HG02759 (cell line): ENCODE measurements around the gene S1PR4.
"Not testable (repeated sequence)": the region's sequence is repeated elsewhere in the genome, so short reads cannot be mapped to it uniquely, and the experiment has no call there.

Experiments
- ATAC-seq: cut with Tn5 transposase; IDR thresholded peaks from one replicate; pipeline ENCODE4 v1.9.1; 2021; ENCODE audit warnings: mild to moderate bottlenecking, moderate library complexity; ENCODE audit not compliant: unreplicated experiment

The S1PR4 gene

DNA sequence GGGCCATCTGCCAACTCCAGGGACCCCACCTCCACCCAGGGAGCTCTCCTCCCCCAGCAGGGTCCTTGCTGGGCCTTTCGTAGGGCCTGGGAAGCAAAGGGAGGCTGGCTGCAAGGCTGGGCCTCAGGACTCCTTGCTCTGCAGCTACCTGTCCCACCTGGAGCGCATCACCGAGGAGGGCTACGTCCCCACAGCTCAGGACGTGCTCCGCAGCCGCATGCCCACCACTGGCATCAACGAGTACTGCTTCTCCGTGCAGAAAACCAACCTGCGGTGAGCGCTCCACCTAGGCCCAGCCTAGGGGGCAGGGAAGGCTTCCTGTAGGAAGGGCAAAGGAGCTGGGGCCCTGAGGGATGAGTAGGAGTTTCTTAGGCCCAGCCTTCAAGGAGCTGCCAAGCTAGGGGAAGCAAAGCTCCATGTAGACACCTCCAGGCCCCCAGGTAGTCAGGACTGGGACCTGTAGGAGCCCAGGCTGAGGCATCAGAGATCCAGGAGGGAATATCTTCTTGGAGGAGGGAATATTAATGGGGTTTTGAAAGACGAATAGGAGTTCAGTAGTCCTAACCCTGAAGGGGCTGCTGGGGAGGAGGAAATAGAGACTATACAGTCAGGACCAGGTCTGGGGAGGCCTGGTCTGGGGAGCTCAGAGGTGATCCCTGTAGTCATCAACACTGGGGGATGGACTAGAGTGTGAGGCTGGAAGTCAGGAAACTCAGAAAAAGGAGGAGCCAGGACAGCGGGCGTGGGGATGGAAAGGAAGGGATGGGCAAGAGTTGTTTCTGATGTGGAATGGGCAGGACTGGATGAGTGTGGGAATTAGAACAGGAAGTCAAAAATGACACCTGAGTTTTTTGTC is 26.8 kb upstream of the S1PR4 start:
- ATAC-seq, result no peak

- no peak for ATAC-seq
Observed at GRCh38 chr19:3152419-3152780, 26.2 kb upstream of the S1PR4 start.

- ATAC-seq, result no peak
Observed at GRCh38 chr19:3153286-3154230, 25.0 kb upstream of the S1PR4 start.

GRCh38 chr19:3154447-3154846 is 24.1 kb upstream of the S1PR4 start:
- not testable (repeated sequence) for ATAC-seq

DNA sequence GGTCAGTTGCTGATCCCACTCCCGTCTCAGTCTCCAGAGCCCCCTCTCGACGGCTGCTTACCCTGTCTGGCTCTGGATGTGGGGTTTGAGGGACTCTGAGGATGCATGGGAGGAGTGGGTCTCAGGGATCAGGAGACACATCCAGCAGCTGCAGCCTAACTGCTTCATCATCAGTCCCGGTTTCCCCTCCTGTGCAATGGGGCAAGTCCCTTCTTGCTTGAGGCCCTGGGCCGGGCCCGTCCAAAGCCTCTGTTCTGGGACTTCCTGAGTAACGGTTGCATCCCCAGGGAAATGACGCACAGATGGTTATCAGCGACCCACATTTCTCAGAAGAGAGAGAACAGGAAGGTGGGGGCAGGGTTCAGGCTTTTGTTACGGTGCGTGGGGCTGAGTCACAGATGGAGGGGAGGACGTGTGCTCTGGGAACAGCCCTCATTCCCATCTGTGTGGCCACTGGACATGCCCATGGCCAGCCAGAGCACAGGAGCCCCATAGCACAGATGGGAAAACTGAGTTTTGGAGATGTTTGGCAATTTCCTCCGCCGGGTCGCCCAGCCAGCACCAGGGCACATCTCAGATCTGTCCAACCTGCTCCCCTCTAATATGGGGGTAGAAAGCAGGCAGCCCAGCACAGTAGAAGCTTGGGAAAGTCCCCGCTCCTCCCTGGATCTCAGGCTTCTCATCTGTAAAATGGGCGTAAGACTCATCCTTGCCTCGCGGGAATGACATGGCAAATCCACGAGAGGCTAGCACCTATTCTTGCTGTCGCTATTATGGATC is 23.4 kb upstream of the S1PR4 start:
- peak; percentile 73 for ATAC-seq

DNA sequence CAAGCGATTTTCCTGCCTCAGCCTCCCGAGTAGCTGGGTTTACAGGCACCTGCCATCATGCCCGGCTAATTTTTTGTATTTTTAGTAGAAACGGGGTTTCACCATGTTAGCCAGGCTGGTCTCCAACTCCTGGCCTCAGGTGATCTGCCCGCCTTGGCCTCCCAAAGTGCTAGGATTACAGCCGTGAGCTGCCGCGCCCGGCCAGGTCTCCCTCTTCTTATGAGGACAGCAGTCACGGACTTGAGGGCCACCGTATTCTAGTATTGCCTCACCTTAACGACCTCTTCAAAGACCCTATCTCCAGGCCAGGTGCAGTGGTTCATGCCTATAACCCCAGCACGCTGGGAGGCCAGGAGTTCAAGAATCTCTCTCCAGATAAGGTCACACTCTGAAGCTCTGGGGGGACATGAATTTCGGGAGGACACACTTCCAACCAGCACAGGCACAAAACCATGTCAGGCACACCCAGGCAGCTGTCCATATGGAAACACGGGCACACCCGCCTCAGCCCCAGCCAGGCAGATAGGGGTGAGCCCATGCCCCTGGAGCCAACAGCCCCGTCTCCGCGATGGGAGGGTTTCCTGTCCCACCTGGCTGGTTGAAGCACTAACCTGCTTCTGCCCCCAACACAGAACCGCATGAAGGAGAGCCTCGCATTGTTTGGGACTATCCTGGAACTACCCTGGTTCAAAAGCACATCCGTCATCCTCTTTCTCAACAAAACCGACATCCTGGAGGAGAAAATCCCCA is 21.3 kb upstream of the S1PR4 start:
- ATAC-seq, result no peak

DNA sequence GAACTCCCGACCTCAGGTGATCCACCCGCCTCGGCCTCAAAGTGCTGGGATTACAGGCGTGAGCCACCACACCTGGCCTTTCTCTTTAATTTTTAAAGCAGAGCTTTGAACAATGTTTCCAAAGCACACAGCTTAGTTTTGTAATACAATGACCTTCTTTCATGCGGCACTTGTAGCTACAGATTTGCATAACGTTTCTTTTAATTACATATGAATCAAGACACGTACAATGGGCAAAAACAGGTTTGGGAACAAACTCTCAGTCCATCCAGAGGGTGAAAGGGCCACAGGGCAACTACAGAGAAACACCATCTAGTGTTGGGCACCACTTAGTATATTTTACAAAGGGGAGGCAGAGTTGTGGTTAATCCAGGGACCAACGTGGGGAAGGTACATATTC is 19.0 kb upstream of the S1PR4 start:
- no peak for ATAC-seq

GRCh38 chr19:3160219-3160618 is 18.4 kb upstream of the S1PR4 start:
- ATAC-seq, result no peak

DNA sequence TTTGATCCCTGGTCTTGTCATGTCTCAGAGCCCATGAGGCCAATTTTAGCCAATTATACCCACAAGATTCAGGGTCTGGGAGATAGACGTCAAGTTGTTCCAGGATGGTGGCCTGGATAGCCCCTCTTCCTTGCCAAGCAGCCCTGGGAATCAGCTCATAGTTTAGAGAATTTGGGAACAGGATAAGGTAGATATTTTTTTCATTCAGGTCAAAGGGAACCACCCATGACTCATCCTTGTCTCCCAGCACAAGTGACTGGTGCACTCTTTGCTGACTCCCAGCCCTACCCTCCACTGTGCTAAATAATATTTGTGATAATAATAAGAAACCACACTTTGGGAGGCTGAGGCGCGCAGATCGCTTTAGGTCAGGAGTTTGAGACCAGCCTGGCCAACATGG is 17.1 kb upstream of the S1PR4 start:
- no peak for ATAC-seq

- no peak for ATAC-seq
Observed at GRCh38 chr19:3162418-3163229, 15.9 kb upstream of the S1PR4 start.

- ATAC-seq, result no peak
Observed at GRCh38 chr19:3163230-3163886, 15.2 kb upstream of the S1PR4 start.

GRCh38 chr19:3163943-3164342 is 14.6 kb upstream of the S1PR4 start:
- ATAC-seq, result no peak

DNA sequence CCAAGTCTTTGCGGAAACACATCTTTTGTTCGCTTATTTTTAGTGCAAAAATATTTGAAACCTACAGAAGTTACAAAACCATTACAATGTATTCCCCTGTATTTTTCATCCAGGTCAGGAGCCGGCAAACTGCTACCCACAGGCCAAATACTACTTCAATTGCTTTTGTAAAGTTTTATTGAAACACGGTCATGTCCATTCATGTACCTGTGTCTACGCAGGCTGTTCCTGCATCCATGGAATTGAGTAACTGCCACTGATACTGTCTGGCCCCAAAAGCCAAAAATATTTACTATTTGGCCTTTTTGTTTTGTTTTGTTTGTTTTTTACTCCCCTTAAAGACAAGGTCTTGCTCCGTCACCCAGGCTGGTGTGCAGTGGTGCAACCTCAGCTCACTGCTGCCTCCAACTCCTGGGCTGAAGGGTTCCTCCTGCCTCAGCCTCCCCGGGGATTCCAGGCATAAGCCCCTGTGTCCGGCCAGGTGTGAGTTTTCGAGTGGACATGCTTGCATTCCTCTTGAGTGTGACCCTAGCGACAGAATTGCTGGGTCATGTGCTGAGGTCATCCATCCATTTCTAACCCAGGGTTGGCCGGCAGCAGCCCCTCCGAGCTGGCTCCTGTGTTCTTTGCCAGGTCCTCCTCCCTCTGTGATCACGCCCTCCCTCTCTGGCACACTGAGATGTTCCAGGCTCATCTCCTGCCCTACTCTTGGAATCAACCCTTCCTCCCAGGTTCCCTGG is 10.9 kb upstream of the S1PR4 start:
- no peak for ATAC-seq

- ATAC-seq, result no peak
Observed at GRCh38 chr19:3171894-3172672, 6.5 kb upstream of the S1PR4 start.

DNA sequence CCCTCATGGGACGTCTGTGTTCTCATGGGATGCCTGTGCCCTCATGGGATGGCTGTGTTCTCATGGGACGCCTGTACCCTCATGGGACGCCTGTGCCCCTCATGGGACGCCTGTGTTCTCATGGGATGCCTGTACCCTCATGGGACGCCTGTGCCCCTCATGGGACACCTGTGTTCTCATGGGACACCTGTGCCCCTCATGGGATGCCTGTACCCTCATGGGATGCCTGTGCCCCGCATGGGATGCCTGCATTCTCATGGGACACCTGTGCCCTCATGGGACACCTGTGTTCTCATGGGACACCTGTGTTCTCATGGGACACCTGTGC is 5.9 kb upstream of the S1PR4 start:
- not testable (repeated sequence) for ATAC-seq

- ATAC-seq, result peak; percentile 24
Observed at GRCh38 chr19:3175781-3176714, 2.5 kb upstream of the S1PR4 start.
